ENCODE measurements around the gene MYL9. TPM values are rescaled to one million over a fixed set of nuclear protein-coding genes. Genes with fewer than 3 reads are reported as not detected.

MYL9 gene
- total RNA-seq, 2 experiments from 2014 or later = not detected

GRCh38 chr20:36499723-36500501, 41.4 kb upstream of the MYL9 start:
- H3K4me2 ChIP-seq (ENCODE audit: low read length) = no peak overlapping the region
- H3K27ac ChIP-seq (ENCODE audit: low read depth, low read length, poor library complexity, severe bottlenecking) = no peak overlapping the region
- H2AFZ ChIP-seq (ENCODE audit: low read length) = no peak overlapping the region
- peaks cover 40% of the 10 kb centered on the region; the same call in 1 of the 2 replicates for H3K36me3 ChIP-seq (ENCODE audit: insufficient read depth, low read length)
- H3K4me3 ChIP-seq (ENCODE audit: low read depth, low read length, poor library complexity, severe bottlenecking) = no peak overlapping the region
- BruUV-seq (replicated peaks) = no TSS peak
- intact Hi-C loops (cut with micrococcal nuclease; ENCODE audit: unreplicated experiment) = no loop called here
- TF ChIP-seq EZH2phosphoT487 (IDR thresholded peaks at IDR 0.05; ENCODE audit: borderline replicate concordance, low read depth, low read length) = no peak
- no peak for TF ChIP-seq CTCF (conservative IDR thresholded peaks at IDR 0.05; ENCODE audit: low read length)
- no peaks in the 10 kb centered on the region for H3K79me2 ChIP-seq (ENCODE audit: insufficient read depth, low read depth, low read length)
- no peaks in the 10 kb centered on the region for H3K9me3 ChIP-seq (ENCODE audit: low read length)
- CTCF ChIA-PET (ENCODE audit: unreplicated experiment) = no interaction called here
- POLR2A ChIA-PET = interaction anchor here (0.8 kb wide), 1 partner anchor 165 kb away, joined by 4 read pairs; no protein-coding TSS in a partner anchor
- no peaks in the 10 kb centered on the region for H4K20me1 ChIP-seq (ENCODE audit: insufficient read depth, low read length)
- DNase-seq (ENCODE audit: low spot score) = no peak
- H3K4me1 ChIP-seq (ENCODE audit: insufficient read depth, low read length, poor library complexity, severe bottlenecking) = no peaks in the 10 kb centered on the region
- H3K9me2 ChIP-seq (ENCODE audit: insufficient read depth, low read length) = no peaks in the 10 kb centered on the region

GRCh38 chr20:36501367-36502006, 39.8 kb upstream of the MYL9 start:
- no peak overlapping the region for H3K27ac ChIP-seq (ENCODE audit: low read depth, low read length, poor library complexity, severe bottlenecking)
- no peak for DNase-seq (ENCODE audit: low spot score)
- no peak overlapping the region for H3K4me3 ChIP-seq (ENCODE audit: low read depth, low read length, poor library complexity, severe bottlenecking)
- POLR2A ChIA-PET = interaction anchor here (0.6 kb wide), 1 partner anchor 255 kb away, joined by 3 read pairs; no protein-coding TSS in a partner anchor
- H3K4me2 ChIP-seq (ENCODE audit: low read length) = no peak overlapping the region
- no peaks in the 10 kb centered on the region for H4K20me1 ChIP-seq (ENCODE audit: insufficient read depth, low read length)
- H3K79me2 ChIP-seq (ENCODE audit: insufficient read depth, low read depth, low read length) = no peaks in the 10 kb centered on the region
- intact Hi-C loops (cut with micrococcal nuclease; ENCODE audit: unreplicated experiment) = no loop called here
- no peaks in the 10 kb centered on the region for H3K4me1 ChIP-seq (ENCODE audit: insufficient read depth, low read length, poor library complexity, severe bottlenecking)
- peaks cover 37% of the 10 kb centered on the region; the same call in 1 of the 2 replicates for H3K36me3 ChIP-seq (ENCODE audit: insufficient read depth, low read length)
- no peak overlapping the region for H2AFZ ChIP-seq (ENCODE audit: low read length)
- no TSS peak for BruUV-seq (replicated peaks)
- CTCF ChIA-PET (ENCODE audit: unreplicated experiment) = no interaction called here
- TF ChIP-seq EZH2phosphoT487 (IDR thresholded peaks at IDR 0.05; ENCODE audit: borderline replicate concordance, low read depth, low read length) (no peak), CTCF (conservative IDR thresholded peaks at IDR 0.05; ENCODE audit: low read length) (no peak)
- H3K9me2 ChIP-seq (ENCODE audit: insufficient read depth, low read length) = no peaks in the 10 kb centered on the region
- H3K9me3 ChIP-seq (ENCODE audit: low read length) = no peaks in the 10 kb centered on the region

- Histone ChIP-seq H3K4me2 (ENCODE audit: low read length) (no peak overlapping the region), H3K27ac (ENCODE audit: low read depth, low read length, poor library complexity, severe bottlenecking) (no peak overlapping the region), H3K4me1 (ENCODE audit: insufficient read depth, low read length, poor library complexity, severe bottlenecking) (no peaks in the 10 kb centered on the region), H2AFZ (ENCODE audit: low read length) (no peak overlapping the region), H3K79me2 (ENCODE audit: insufficient read depth, low read depth, low read length) (no peaks in the 10 kb centered on the region), H3K9me2 (ENCODE audit: insufficient read depth, low read length) (no peaks in the 10 kb centered on the region), H4K20me1 (ENCODE audit: insufficient read depth, low read length) (no peaks in the 10 kb centered on the region), H3K4me3 (ENCODE audit: low read depth, low read length, poor library complexity, severe bottlenecking) (no peak overlapping the region), H3K36me3 (ENCODE audit: insufficient read depth, low read length) (peaks cover 44% of the 10 kb centered on the region), H3K9me3 (ENCODE audit: low read length) (no peaks in the 10 kb centered on the region)
- TF ChIP-seq EZH2phosphoT487 (IDR thresholded peaks at IDR 0.05; ENCODE audit: borderline replicate concordance, low read depth, low read length) (no peak), CTCF (conservative IDR thresholded peaks at IDR 0.05; ENCODE audit: low read length) (peak; percentile 36; the same call in 1 of the 2 replicates)
- intact Hi-C loops (cut with micrococcal nuclease; ENCODE audit: unreplicated experiment) = no loop called here
- DNase-seq (ENCODE audit: low spot score) = no peak
- ChIA-PET CTCF (ENCODE audit: unreplicated experiment) (no interaction called here), POLR2A (no interaction called here)
- BruUV-seq (replicated peaks) = no TSS peak
These were observed 37.0 kb upstream of the MYL9 start for GRCh38 chr20:36504295-36504694.
